Fibroblast of skin of right quadriceps (primary cell): ENCODE data around the gene PSG6.
A peak's percentile ranks its signal among the peaks of the same experiment; 100 is the strongest.
"Not testable (repeated sequence)": the region's sequence is repeated elsewhere in the genome, so short reads cannot be mapped to it uniquely, and the experiment has no call there.

Experiments
- DNase-seq: peaks from one replicate; pipeline ENCODE4 v3.0.0-alpha.2; 2013

Gene PSG6

DNA sequence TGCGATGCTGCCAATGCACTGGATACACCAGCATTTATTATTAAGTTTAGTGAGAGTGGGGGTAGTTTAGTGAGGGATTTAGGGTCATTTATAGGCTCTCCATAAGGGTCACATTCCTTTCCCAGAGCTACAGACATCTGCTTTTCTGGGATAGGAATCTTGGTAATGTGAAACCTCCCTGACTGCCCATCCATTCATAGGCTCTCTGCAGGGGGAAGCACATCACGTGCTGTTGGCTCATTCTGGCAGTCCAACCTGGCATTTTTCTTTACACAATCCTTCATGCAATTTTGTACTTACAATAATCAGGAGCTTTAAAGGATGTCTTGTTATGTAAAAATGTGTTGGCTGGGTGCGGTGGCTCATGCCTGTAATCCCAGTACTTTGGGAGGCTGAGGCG, 17.1 kb downstream of the PSG6 start:
- not testable (repeated sequence) for DNase-seq

DNA sequence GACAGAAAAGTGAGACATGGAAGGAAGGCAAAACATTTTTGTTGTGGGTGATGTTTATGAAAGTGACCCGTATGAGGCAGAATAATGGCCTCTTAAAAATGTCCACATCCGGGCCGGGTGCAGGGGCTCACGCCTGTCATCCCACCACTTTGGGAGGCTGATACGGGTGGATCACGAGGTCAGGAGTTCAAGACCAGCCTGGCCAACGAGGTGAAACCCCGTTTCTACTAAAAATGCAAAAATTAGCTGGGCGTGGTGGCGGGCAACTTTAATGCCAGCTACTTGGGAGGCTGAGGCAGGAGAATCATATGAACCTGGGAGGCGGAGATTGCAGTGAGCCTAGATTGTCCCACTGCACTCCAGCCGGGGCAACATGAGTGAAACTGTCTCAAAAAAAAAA, 18.0 kb downstream of the PSG6 start:
- DNase-seq, result not testable (repeated sequence)

DNA sequence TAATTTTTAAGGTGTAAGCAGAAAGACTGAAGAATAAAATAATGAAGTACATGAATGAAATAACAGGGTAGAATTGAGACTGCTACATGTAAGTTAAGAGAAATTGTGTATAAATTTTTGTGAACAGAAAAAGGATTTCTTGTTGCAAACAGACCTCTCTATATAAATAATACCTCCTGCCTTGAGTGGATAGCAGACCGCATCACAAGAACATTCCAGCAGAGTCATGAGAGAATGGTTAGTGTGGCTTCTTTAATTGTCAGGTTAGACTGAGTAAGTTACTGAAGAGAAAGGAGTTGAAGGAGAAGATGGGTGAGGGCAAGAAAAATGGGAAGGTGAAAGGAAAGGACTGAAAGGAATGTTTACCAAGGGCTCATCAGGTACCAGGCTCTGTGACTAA, 18.6 kb downstream of the PSG6 start:
- DNase-seq, result not testable (repeated sequence)

DNA sequence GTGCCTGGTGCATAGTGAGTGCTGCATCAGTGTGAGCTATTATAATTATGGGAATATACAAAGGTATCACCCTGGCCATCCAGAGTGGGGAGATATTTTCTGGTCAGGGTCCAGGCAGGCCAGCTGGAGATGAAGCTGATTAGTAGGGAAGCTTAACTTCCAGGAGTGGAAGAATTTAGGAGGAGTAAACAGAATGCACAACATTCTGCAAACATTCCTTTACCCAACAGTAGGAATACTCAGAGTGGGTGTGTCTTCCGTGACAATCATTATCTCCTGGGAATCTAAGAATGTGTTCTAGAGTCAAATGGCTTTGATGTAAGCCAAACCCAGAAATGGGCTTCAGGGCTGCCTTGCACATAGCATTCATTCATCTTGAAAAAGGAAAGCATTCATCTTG, 19.0 kb downstream of the PSG6 start:
- DNase-seq, result not testable (repeated sequence)

DNA sequence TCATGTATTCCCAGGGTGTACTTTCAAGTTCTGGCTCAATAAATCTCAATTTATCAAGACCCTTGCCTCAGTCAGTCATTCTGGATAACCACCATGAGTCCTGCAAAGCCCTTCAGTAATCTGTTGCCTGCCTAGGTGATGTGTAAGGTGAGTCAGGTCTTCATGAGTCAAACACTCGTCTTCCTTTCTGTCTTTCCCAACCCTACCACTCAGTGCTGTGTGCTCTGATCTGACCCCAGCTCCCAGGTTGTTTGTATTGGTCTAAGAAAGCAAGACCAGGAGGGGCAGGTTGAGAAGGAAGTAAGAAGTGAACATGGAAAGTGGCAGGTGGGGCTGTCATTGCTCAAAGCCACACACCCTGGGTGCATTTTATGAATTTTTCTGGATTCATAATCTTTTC, 20.0 kb downstream of the PSG6 start:
- DNase-seq, result not testable (repeated sequence)

DNA sequence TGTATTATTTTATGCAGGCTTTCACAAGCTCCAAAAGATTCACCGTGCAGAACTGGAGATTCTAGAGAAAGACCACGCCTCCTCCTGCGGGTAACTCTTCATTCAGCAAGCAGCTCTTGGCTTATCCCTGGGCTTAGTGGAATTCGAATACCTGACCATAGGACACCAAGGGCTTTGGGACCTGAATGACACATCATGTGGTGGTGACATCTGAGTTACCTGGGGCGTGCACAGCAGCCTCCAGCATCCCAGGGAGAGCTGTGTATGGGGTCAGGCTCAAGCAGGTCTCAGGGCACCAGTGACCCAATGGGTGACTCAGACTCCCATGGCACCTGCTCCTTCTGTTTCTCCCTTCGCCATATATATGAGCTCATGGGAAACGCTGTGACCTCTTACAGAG, 27.2 kb downstream of the PSG6 start:
- DNase-seq, result not testable (repeated sequence)

DNA sequence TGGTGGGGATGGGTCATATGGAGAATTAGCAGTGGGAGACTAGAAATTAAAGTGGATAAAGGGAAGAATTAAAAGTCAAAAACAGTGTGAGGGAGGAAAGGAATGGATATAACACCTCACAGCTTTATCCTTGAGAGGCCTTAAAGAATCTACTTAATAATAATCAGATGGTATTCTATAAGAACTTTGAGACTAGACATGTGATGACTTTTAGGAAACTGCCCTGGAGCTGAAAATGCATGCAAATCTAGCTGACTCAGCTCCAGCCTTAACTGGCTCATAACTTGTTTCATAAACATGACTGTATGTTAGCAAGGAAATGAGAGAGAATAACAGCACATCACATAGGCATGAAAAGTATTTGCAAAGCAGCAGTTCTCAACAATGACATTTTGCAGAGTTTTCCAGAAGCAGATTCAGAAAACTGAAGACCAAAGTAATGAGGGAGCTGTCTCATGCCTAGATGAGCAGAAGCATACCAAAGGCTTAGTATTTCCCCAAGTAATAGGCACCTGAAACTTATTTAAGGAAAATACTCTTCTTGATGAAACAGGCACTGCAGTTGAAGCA, 29.7 kb downstream of the PSG6 start:
- not testable (repeated sequence) for DNase-seq

DNA sequence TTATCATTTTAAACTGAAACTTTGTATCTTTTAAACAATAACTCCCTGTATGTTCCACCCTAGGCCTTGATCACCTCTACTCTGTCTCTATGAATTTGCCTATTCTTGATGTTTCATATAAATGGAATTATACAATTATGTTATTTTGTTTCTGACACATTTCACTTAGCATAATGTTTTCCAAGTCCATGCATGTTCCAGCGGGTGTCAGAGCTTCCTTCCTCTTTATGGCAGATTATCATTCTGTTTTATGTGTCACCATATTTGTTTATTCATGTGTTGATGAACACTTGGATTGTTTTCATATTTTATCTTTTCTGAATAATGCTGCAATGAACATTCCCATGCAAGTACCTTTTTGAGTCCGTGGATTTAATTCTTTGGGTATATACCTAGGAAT, 35.0 kb downstream of the PSG6 start:
- not testable (repeated sequence) for DNase-seq

DNA sequence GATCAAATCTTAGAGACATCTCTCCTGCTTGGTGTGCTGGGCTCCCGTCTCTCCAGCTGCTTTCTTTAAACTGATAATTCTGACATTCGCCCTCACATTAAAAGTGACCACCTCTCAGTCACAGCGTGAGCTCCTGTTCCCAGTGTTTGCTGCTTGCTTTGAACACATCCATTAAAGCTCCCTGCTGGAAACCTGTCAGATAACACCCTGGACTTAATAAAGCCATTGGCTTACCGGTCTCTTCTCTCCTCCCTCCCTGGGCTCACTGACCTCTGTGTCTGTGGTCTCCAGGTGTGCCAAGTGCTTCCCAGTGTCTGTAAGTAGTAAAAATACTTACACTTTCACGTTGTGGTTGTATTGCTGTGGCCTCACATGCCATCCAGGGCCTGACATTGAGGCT, 35.7 kb downstream of the PSG6 start:
- DNase-seq, result not testable (repeated sequence)

DNA sequence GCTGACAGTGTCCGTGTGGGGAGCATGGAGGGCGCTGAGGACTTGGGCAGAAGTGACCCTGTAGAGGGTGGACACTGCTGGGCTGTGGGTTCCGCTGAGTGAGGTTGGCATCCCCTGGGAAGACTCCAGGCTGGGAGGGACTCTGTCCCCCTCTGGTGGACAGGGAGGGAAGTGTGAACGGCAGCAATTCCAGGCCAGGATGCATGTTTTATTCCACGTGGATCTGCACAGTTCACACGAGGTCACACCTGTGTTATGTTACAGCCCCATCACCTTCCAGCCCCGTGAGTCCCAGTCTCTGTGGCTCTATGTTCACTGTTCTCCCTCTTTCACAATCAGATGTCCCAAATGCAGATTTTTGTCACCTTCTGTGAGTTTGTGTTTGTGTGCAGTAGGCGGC, 36.4 kb downstream of the PSG6 start:
- DNase-seq, result not testable (repeated sequence)

DNA sequence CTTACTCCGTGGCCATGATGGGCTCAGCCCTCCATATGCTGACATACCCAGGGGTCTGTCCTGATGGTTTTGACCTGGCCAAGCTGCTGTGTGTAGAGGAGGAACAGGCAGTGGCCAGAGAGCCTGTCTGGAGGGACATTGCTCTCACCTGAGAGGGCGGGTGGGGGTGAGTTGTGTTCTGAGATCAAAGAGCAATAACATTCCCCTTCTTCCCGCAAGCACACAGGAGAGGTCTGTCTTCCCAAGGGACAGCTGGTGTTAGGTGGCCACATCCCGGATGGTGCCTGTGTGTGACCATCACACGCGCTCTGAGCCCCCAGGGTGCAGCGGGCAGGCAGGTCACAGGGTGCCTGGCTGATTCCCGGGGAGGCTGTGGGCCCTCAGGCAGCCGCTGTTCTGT, 37.1 kb downstream of the PSG6 start:
- DNase-seq, result not testable (repeated sequence)

DNA sequence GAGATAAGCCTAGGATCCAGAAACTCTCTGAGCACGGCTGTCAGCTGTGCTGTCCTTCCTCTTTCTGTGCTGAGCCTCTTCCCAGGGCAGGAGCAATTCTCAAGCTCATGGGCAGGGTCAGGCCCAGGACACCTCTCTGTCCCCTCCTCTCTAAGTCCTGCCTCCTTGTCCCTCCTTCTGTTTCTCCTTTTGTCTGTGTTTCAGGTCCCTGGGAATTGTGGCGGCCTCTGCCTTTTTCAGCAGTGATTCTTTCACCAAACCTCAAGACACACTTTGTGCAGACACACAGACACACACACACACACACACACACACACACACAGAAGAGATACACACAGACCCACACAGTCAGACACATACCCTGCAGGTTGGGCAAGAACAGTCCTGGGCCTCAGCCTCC, 38.1 kb downstream of the PSG6 start, which contains the start of gene PSG1:
PSG1 (minus strand) TSS at position 101 of the 400 bp plus-strand sequence. CDS start 132 bp downstream, outside the sequence.
- no peak for DNase-seq

DNA sequence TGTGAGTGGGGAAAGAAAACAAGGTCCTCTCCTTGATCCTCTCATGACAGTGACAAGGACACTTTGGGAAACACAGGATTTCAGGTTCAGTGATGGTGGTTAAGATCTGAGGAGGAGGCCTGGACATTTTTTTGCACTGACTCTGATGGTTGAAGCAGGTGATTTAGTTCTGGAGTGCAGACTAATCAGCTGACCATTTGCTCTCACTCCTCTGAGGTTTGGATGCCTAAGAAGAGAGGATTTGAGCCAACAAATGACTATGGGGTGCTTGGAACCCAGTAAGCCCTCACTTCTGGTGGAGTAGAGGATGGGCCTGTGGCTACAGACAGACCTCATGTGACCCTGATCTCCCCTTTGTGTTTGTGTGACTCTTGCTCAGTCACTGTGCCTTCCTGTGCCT, 41.1 kb downstream of the PSG6 start:
- DNase-seq, result not testable (repeated sequence)

DNA sequence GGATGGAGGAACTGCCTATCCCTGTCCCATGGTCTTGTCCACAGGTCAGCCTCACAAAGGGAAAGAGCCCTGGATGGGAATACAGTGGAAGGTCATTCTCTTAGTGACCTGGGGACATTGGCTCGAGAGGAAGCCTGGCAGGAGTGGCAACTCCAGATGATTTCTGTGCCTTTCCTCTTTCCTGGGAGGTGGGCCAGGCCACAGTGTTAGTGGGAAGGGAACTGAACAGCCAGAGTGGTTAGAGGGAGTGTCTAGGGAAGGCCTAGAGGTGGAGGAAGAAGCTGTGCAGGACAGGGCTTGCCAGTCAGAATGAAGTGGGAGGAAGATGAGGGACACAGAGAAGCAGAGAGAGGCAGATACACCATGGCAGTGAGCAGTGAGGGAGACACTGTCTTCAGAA, 41.8 kb downstream of the PSG6 start:
- DNase-seq, result not testable (repeated sequence)

DNA sequence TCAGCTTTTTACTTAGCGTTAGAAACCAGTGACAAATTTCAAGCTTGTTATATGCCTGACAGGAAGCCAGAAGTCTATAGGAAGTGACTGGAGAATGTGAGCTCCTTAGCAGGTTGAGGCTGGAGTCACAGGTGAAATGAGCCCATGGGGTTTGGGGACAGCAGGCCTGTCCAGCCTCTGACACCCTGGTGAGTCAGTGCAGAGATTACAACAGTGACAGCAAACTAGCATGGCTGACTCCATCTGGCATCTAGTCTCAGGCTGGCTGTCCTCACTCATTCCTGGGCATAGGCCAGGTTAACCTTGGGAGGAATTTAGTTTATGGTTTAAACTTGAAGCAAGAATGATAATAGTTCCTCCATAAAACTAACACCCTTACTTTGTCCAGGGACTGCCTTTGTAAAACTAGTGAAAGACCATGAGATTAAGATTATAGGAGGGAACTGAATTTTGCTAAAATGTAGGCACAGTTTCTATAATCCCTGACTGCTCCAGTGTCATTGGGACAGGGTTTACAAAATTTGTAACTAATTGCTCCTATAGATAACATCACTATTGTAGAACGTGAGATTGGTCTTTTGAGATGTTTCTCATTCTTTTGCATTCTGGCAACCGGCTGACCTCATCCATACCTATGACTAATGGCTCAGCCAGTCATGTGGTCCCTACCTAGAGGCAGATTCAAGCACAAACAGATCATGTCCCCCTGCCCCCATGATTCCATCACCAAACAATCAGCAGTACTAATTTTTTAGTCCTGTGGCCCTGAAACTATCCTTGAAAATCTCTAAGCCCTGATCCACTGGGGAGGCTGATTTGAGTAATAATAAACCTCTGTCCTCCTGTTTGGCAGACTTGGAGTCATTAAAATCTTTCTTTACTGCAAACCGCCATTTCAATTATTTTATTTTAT, 42.5 kb downstream of the PSG6 start:
- peak; percentile 77 for DNase-seq

DNA sequence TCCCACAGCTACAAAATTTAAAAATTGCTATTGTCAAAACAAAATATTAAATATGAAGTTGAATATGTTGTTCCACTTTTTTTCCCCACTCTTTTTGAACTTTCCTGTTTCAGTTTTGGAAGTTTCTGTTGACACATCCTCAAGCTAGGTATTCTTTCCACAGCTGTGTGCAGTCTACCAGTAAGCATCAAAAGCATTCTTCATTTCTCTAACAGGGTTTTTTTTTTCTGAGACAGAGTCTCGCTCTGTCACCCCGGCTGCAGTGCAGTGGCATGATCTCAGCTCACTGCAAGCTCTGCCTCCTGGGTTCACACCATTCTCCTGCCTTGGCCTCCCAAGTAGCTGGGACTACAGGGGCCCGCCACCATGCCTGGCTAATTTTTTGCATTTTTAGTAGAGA, 43.6 kb downstream of the PSG6 start:
- not testable (repeated sequence) for DNase-seq

DNA sequence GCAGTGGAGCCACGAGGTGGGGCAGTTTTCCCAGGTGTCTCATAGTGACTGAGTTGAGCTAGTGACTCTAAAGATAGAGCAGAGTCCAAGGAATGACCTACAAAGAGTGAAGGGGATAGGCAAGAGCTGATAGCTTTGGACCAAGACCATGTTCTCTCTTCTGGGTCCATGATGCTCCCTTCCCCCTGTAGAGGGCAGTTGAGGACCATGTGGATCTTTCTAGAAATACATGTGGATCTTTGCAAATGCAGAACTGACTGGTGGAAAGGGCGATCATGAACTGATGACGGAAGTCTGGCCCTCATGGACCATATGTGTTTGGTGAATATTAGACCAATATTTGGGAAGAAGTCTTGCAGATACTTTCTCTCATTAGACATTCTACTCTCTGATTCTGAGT, 45.1 kb downstream of the PSG6 start:
- no peak for DNase-seq

DNA sequence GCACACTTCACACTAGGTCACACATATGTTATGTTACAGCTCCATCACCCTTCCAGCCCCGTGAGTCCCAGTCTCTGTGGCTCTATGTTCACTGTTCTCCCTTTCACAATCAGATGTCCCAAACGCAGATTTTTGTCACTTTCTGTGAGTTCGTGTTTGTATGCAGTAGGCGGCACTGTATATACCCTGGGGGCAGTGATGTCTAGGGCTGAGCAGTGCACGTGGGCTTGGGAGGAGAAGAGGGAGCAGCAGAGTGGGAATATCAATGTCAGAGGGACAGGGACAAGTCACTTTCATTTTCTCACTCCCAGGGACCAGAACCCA, 60.2 kb downstream of the PSG6 start:
- no peak for DNase-seq

DNA sequence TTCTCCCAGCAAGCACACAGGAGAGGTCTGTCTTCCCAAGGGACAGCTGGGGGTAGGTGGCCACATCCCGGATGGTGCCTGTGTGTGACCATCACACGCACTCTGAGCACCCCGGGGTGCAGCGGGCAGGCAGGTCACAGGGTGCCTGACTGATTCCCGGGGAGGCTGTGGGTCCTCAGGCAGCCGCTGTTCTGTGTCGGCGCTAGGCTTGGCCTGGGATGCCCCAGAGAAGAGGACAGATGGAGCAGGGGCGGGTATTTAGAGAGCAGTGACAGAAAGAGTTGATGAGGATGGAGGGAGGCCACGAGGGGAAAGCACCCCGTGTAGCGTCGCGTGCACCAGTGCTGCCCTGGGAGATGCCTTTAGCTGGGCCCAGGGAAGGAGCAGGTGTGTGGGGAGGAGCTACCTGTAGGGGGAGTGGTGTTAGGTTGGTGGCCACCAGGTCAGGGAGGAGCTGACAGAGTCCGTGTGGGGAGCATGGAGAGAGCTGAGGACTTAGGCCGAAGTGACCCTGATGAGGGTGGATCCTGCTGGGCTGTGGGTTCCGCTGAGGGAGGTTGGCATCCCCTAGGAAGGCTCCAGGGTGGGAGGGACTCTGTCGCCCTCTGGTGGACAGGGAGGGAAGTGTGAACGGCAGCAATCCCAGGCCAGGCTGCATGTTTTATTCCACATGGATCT, 60.7 kb downstream of the PSG6 start:
- not testable (repeated sequence) for DNase-seq

DNA sequence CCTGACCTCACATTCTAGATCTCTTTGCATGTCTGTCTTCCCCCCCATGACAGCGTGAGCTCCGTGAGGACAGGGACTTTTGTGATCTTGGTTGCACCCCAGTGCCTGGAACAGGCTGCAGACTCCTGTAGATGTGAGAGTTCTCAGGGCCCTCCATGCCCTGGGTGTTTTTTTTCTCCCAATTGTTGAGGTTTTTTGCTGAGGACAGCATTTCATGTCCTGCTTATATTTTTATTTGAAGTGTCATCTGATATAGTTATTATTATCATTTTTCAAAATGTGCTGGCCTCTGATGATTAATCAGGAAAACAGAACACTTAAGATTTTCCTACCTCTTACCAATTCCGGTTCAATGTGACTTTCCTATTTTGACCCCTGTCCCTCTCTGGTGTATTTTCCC, 62.9 kb downstream of the PSG6 start:
- not testable (repeated sequence) for DNase-seq

DNA sequence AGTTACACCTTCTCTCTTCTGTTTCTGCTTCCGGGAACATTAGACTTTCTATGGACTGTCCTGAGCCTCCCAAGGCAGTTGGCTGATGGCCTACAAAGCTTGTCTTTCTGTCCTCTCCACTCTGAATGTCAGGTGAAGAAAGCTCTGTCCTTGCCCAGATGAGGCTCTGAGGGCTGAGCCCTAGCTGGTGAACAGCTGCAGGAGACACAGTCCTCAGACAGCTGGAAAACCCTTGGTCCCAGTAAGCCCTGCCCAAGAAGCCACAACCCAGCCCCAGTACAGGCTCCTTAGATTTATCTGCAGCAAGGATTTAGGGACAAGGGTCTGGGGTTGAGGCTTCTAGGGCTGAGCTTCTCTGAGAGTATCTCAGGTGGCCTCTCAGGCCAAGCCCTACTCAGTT, 64.5 kb downstream of the PSG6 start:
- DNase-seq, result not testable (repeated sequence)

DNA sequence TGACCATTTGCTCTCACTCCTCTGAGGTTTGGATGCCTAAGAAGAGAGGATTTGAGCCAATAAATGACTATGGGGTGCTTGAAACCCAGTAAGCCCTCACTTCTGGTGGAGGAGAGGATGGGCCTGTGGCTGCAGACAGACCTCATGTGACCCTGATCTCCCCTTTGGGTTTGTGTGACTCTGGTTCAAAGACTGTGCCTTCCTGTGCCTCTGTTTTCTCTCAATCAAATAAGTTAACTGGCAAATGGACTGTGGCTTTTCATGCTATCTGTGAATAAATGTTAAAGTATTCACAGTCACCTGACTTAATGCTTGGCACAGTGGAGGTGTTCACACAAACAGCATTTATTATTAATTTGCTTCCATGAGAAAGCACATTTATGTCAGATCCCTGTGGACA, 64.9 kb downstream of the PSG6 start:
- DNase-seq, result not testable (repeated sequence)
